ENCODE data around the gene PDLIM5. TPM values are rescaled to one million over a fixed set of nuclear protein-coding genes. Genes with fewer than 3 reads are reported as not detected.

Gene PDLIM5
- total RNA-seq, 1 experiment from 2014 or later, result 158 TPM

- H3K36me3 Mint-ChIP-seq (ENCODE audit: insufficient read depth, unreplicated experiment), result no peaks in the 10 kb centered on the region
- no peak overlapping the region for H3K27ac Mint-ChIP-seq (ENCODE audit: low read depth, unreplicated experiment)
- no peaks in the 10 kb centered on the region for H3K9me3 Mint-ChIP-seq (ENCODE audit: unreplicated experiment)
- intact Hi-C loops (cut with micrococcal nuclease), result no loop called here
- no peak for DNase-seq (ENCODE audit: unreplicated experiment)
- TF ChIP-seq CTCF (IDR thresholded peaks at IDR 0.05; ENCODE audit: unreplicated experiment), result no peak
- ChIA-PET POLR2A (no interaction called here), CTCF (interaction anchor here (1.2 kb wide), 1 partner anchor 29 kb away, joined by 3 read pairs; no protein-coding TSS in a partner anchor)
- BruUV-seq (replicated peaks), result no TSS peak
- no peaks in the 10 kb centered on the region for H3K4me1 Mint-ChIP-seq (ENCODE audit: insufficient read depth, unreplicated experiment)
- no peaks in the 10 kb centered on the region for H3K27me3 Mint-ChIP-seq (ENCODE audit: insufficient read depth, unreplicated experiment)
- H3K4me3 Mint-ChIP-seq (ENCODE audit: unreplicated experiment), result no peak overlapping the region
These were observed 15.2 kb upstream of the PDLIM5 start for GRCh38 chr4:94436512-94436911.

- H3K4me3 Mint-ChIP-seq (ENCODE audit: unreplicated experiment), result no peak overlapping the region
- BruUV-seq (replicated peaks), result no TSS peak
- POLR2A ChIA-PET, result no interaction called here
These were observed 12.1 kb upstream of the PDLIM5 start for GRCh38 chr4:94439606-94440005.

GRCh38 chr4:94441838-94442237, 9.9 kb upstream of the PDLIM5 start:
- no peaks in the 10 kb centered on the region for H3K36me3 Mint-ChIP-seq (ENCODE audit: insufficient read depth, unreplicated experiment)
- no peak overlapping the region for H3K4me3 Mint-ChIP-seq (ENCODE audit: unreplicated experiment)
- no TSS peak for BruUV-seq (replicated peaks)
- H3K27me3 Mint-ChIP-seq (ENCODE audit: insufficient read depth, unreplicated experiment), result no peaks in the 10 kb centered on the region
- TF ChIP-seq CTCF (IDR thresholded peaks at IDR 0.05; ENCODE audit: unreplicated experiment), result no peak
- ChIA-PET CTCF (interaction anchor here (0.5 to 0.9 kb wide), 2 partner anchors 26 to 201 kb away, joined by 3 to 5 read pairs; no protein-coding TSS in a partner anchor), POLR2A (interaction anchor here (0.7 to 3.5 kb wide), 3 partner anchors 10 to 31 kb away, joined by 4 to 23 read pairs (median 4); partner anchors contain the start of gene PDLIM5)
- peaks cover 9% of the 10 kb centered on the region for H3K4me1 Mint-ChIP-seq (ENCODE audit: insufficient read depth, unreplicated experiment)
- no peaks in the 10 kb centered on the region for H3K9me3 Mint-ChIP-seq (ENCODE audit: unreplicated experiment)
- no peak overlapping the region for H3K27ac Mint-ChIP-seq (ENCODE audit: low read depth, unreplicated experiment)
- no peak for DNase-seq (ENCODE audit: unreplicated experiment)
- intact Hi-C loops (cut with micrococcal nuclease), result no loop called here

More at GRCh38 chr4:94439606-94440005, 12.1 kb upstream of the PDLIM5 start:
- intact Hi-C loops (cut with micrococcal nuclease), result no loop called here
- DNase-seq (ENCODE audit: unreplicated experiment), result no peak
- Mint-ChIP-seq H3K27me3 (ENCODE audit: insufficient read depth, unreplicated experiment) (no peaks in the 10 kb centered on the region), H3K9me3 (ENCODE audit: unreplicated experiment) (no peaks in the 10 kb centered on the region), H3K4me1 (ENCODE audit: insufficient read depth, unreplicated experiment) (no peaks in the 10 kb centered on the region), H3K36me3 (ENCODE audit: insufficient read depth, unreplicated experiment) (no peaks in the 10 kb centered on the region), H3K27ac (ENCODE audit: low read depth, unreplicated experiment) (no peak overlapping the region)
- CTCF ChIA-PET, result interaction anchor here (0.6 kb wide), 2 partner anchors 200 to 1679 kb away, joined by 3 read pairs; no protein-coding TSS in a partner anchor
- no peak for TF ChIP-seq CTCF (IDR thresholded peaks at IDR 0.05; ENCODE audit: unreplicated experiment)

GRCh38 chr4:94442251-94442650, 9.5 kb upstream of the PDLIM5 start:
- intact Hi-C loops (cut with micrococcal nuclease), result no loop called here
- H3K4me1 Mint-ChIP-seq (ENCODE audit: insufficient read depth, unreplicated experiment), result peaks cover 14% of the 10 kb centered on the region
- no peaks in the 10 kb centered on the region for H3K9me3 Mint-ChIP-seq (ENCODE audit: unreplicated experiment)
- no peaks in the 10 kb centered on the region for H3K27me3 Mint-ChIP-seq (ENCODE audit: insufficient read depth, unreplicated experiment)
- POLR2A ChIA-PET, result interaction anchor here (3.0 to 3.5 kb wide), 2 partner anchors 10 to 13 kb away, joined by 9 to 23 read pairs; partner anchors contain the start of gene PDLIM5
- no peaks in the 10 kb centered on the region for H3K36me3 Mint-ChIP-seq (ENCODE audit: insufficient read depth, unreplicated experiment)
- BruUV-seq (replicated peaks), result no TSS peak
- no peak for DNase-seq (ENCODE audit: unreplicated experiment)
- CTCF ChIA-PET, result interaction anchor here (0.9 kb wide), 1 partner anchor 26 kb away, joined by 3 read pairs; no protein-coding TSS in a partner anchor
- no peak overlapping the region for H3K4me3 Mint-ChIP-seq (ENCODE audit: unreplicated experiment)
- no peak overlapping the region for H3K27ac Mint-ChIP-seq (ENCODE audit: low read depth, unreplicated experiment)
- no peak for TF ChIP-seq CTCF (IDR thresholded peaks at IDR 0.05; ENCODE audit: unreplicated experiment)

Data from MCF 10A (cell line).